Measurements from ENCODE around the gene THOC1.

- TF ChIP-seq CTCF (IDR thresholded peaks at IDR 0.05) (no peak), EZH2 (IDR thresholded peaks at IDR 0.05; ENCODE audit: borderline replicate concordance, insufficient read depth, low read depth, low read length, poor library complexity, severe bottlenecking) (no peak)
These were observed 36.3 kb downstream of the THOC1 start for GRCh38 chr18:231563-231962.
